HG03025 (cell line): ENCODE measurements around the gene FYB1.
"Not testable (repeated sequence)": the region's sequence is repeated elsewhere in the genome, so short reads cannot be mapped to it uniquely, and the experiment has no call there.

ENCODE experiments used
- ATAC-seq: cut with Tn5 transposase; IDR thresholded peaks from one replicate; pipeline ENCODE4 v1.9.1; 2021; ENCODE audit warnings: mild to moderate bottlenecking, moderate library complexity; ENCODE audit not compliant: unreplicated experiment, low FRiP score

FYB1 gene

GRCh38 chr5:39219437-39219836 is at the start of gene FYB1:
Gene FYB1 (minus strand): TSS chr5:39219563. CDS start chr5:39202960, 16,603 bp downstream.
- ATAC-seq = no peak

- no peak for ATAC-seq
Measured at GRCh38 chr5:39267186-39267585, 47.8 kb upstream of the FYB1 start.

GRCh38 chr5:39266442-39266841 is 47.1 kb upstream of the FYB1 start:
- ATAC-seq = no peak

- peak; percentile 96 for ATAC-seq
Measured at GRCh38 chr5:39264528-39264927, 45.2 kb upstream of the FYB1 start.

- no peak for ATAC-seq
Measured at GRCh38 chr5:39262981-39263380, 43.6 kb upstream of the FYB1 start.

- no peak for ATAC-seq
Measured at GRCh38 chr5:39260095-39260494, 40.7 kb upstream of the FYB1 start.

- ATAC-seq = no peak
Measured at GRCh38 chr5:39257554-39257953, 38.2 kb upstream of the FYB1 start.

GRCh38 chr5:39256477-39257235 is 37.3 kb upstream of the FYB1 start:
- no peak for ATAC-seq

GRCh38 chr5:39255406-39255805 is 36.0 kb upstream of the FYB1 start:
- ATAC-seq = no peak

- ATAC-seq = no peak
Measured at GRCh38 chr5:39254671-39255070, 35.3 kb upstream of the FYB1 start.

GRCh38 chr5:39253196-39253595 is 33.8 kb upstream of the FYB1 start:
- no peak for ATAC-seq

- no peak for ATAC-seq
Measured at GRCh38 chr5:39249564-39250274, 30.4 kb upstream of the FYB1 start.

GRCh38 chr5:39249069-39249468 is 29.7 kb upstream of the FYB1 start:
- ATAC-seq = no peak

- ATAC-seq = no peak
Measured at GRCh38 chr5:39240750-39241149, 21.4 kb upstream of the FYB1 start.

GRCh38 chr5:39238366-39239105 is 19.2 kb upstream of the FYB1 start:
- ATAC-seq = no peak

- no peak for ATAC-seq
Measured at GRCh38 chr5:39236718-39237117, 17.4 kb upstream of the FYB1 start.

GRCh38 chr5:39235648-39236047 is 16.3 kb upstream of the FYB1 start:
- ATAC-seq = no peak

GRCh38 chr5:39234494-39234893 is 15.1 kb upstream of the FYB1 start:
- ATAC-seq = not testable (repeated sequence)

- ATAC-seq = no peak
Measured at GRCh38 chr5:39233783-39234182, 14.4 kb upstream of the FYB1 start.

GRCh38 chr5:39231705-39232525 is 12.6 kb upstream of the FYB1 start:
- no peak for ATAC-seq
